Left renal pelvis (tissue), 4 donors: ENCODE data around the gene BLOC1S3. TPM values are rescaled to one million over a fixed set of nuclear protein-coding genes. Genes with fewer than 3 reads are reported as not detected.
"Not testable (repeated sequence)": the region's sequence is repeated elsewhere in the genome, so short reads cannot be mapped to it uniquely, and the experiment has no call there.

Experiments
- DNase-seq, 4 donors: peaks; one replicate each; pipeline ENCODE4 v3.0.0-alpha.2; 2013; ENCODE audit warnings: low read depth in 4 of 4, low spot score in 3 of 4
- polyA plus RNA-seq, 4 donors: library from polyadenylated mRNA; unstranded; fragments of 120-200 nt; gene quantifications; one replicate each; pipeline ENCODE4 v1.2.1, GENCODE V29; 2013; ENCODE audit not compliant: insufficient read length in 4 of 4

BLOC1S3 gene
- polyA plus RNA-seq, 4 donors, result 6.7 to 10.1 (median 9.2) TPM

- DNase-seq, result no peak
These were observed 39.4 kb downstream of the BLOC1S3 start for GRCh38 chr19:45217957-45218334.

- no peak for DNase-seq
These were observed 39.8 kb downstream of the BLOC1S3 start for GRCh38 chr19:45218426-45218825.

DNA sequence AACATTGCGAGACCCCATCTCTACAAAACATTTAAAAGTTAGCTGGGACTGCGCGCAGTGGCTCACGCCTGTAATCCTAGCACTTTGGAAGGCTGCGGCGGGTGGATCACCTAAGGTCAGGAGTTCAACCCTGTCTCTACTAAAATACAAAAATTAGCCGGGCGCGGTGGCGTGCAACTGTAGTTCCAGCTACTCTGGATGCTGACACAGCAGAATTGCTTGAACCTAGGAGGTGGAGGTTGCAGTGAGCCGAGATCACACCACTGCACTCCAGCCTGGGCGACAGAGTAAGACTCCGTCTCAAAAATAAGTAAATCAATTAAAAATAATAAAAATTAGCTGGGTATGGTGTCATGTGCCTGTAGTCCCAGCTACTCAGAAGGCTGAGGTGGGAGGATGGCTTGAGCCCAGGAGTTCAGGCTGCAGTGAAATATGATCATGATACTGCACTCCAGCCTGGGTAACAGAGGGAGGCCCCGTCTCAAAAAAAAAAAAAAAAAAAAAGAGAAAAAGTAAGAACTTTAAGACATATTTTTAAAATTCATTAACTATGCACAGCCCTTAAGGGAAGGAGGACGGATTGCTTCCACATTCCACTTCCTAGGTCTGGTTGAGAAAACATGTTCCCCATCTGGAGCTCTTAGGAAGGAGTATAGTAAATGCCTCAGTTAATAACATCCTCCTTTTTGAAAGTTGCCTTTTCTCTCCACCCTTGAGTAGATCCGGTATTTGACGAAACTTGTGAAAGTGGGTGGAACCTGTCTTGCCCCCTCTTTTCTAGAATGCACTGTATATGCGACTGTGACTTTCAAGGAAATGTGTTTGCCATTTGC lies 40.5 kb downstream of the BLOC1S3 start:
- DNase-seq, result no peak

- no peak for DNase-seq
These were observed 44.1 kb downstream of the BLOC1S3 start for GRCh38 chr19:45222724-45223123.

GRCh38 chr19:45223879-45224278 lies 45.3 kb downstream of the BLOC1S3 start:
- DNase-seq, result no peak

- no peak for DNase-seq
These were observed 46.1 kb downstream of the BLOC1S3 start for GRCh38 chr19:45224645-45225044.

GRCh38 chr19:45229056-45229455 lies 50.5 kb downstream of the BLOC1S3 start:
- DNase-seq, result not testable (repeated sequence)

Other genes with a start within 250 kb of the BLOC1S3 start
- gene APOC4, start 236.5 kb upstream of the BLOC1S3 start, polyA plus RNA-seq, result not detected
- 10 to 100 TPM in 2 of 4 donors, 1 to 10 TPM in 2; 4.3 to 12.8 (median 8.8) TPM for gene APOC2, start 232.7 kb upstream of the BLOC1S3 start, polyA plus RNA-seq
- gene CLPTM1, start 223.4 kb upstream of the BLOC1S3 start, polyA plus RNA-seq, result 100 to 1,000 TPM in 2 of 4 donors, 10 to 100 TPM in 2; 70.4 to 125 (median 103) TPM
- 1 to 10 TPM; 4.4 to 6.6 (median 5.5) TPM for gene RELB, start 177.3 kb upstream of the BLOC1S3 start, polyA plus RNA-seq
- 10 to 100 TPM; 55.9 to 94.2 (median 64.6) TPM for gene CLASRP, start 139.7 kb upstream of the BLOC1S3 start, polyA plus RNA-seq
- 1 to 10 TPM in 1 of 4 donors, under 1 TPM in 3; 0.45 to 2.5 (median 0.76) TPM for gene ZNF296, start 102.3 kb upstream of the BLOC1S3 start, polyA plus RNA-seq
- gene GEMIN7, start 99.5 kb upstream of the BLOC1S3 start, polyA plus RNA-seq, result 10 to 100 TPM; 16.6 to 27.3 (median 22.5) TPM
- gene PPP1R37, start 85.6 kb upstream of the BLOC1S3 start, polyA plus RNA-seq, result 10 to 100 TPM; 15.2 to 38.9 (median 26.5) TPM
- under 1 TPM; 0.06 to 0.21 (median 0.13) TPM for gene NKPD1, start 17.8 kb upstream of the BLOC1S3 start, polyA plus RNA-seq
- gene TRAPPC6A, start 547 bp upstream of the BLOC1S3 start, polyA plus RNA-seq, result 10 to 100 TPM; 11.6 to 48.6 (median 30.8) TPM
- gene EXOC3L2, start 66.6 kb downstream of the BLOC1S3 start, polyA plus RNA-seq, result 10 to 100 TPM in 1 of 4 donors, 1 to 10 TPM in 3; 4.4 to 10.7 (median 7.1) TPM
- gene MARK4, start 72.5 kb downstream of the BLOC1S3 start, polyA plus RNA-seq, result 10 to 100 TPM; 33.2 to 45.1 (median 38.6) TPM
- gene CKM, start 144.1 kb downstream of the BLOC1S3 start, polyA plus RNA-seq, result under 1 TPM; 0.26 to 0.60 (median 0.41) TPM
- 1 to 10 TPM in 2 of 4 donors, under 1 TPM in 2; 0.27 to 2.1 (median 1.3) TPM for gene KLC3, start 162.0 kb downstream of the BLOC1S3 start, polyA plus RNA-seq
- gene ERCC2, start 191.8 kb downstream of the BLOC1S3 start, polyA plus RNA-seq, result 10 to 100 TPM; 24.9 to 39.9 (median 31.8) TPM
- gene PPP1R13L, start 226.3 kb downstream of the BLOC1S3 start, polyA plus RNA-seq, result 10 to 100 TPM in 1 of 4 donors, 1 to 10 TPM in 3; 8.3 to 16.4 (median 9.1) TPM
- 1 to 10 TPM; 2.6 to 5.1 (median 3.6) TPM for gene POLR1G, start 227.9 kb downstream of the BLOC1S3 start, polyA plus RNA-seq
- 10 to 100 TPM; 70.0 to 92.5 (median 79.3) TPM for gene ERCC1, start 245.1 kb downstream of the BLOC1S3 start, polyA plus RNA-seq